ENCODE data around the gene DAP. TPM values are rescaled to one million over a fixed set of nuclear protein-coding genes. Genes with fewer than 3 reads are reported as not detected.

The DAP gene
- total and polyA plus RNA-seq, 10 donors = 29.4 to 111 (median 65.2) TPM

GRCh38 chr5:10637944-10638343 is 123.1 kb downstream of the DAP start:
- peaks cover 0 to 7% (median 0%) of the 10 kb centered on the region in 8 donors for H3K9me3 ChIP-seq
- TF ChIP-seq, protein P1, sequence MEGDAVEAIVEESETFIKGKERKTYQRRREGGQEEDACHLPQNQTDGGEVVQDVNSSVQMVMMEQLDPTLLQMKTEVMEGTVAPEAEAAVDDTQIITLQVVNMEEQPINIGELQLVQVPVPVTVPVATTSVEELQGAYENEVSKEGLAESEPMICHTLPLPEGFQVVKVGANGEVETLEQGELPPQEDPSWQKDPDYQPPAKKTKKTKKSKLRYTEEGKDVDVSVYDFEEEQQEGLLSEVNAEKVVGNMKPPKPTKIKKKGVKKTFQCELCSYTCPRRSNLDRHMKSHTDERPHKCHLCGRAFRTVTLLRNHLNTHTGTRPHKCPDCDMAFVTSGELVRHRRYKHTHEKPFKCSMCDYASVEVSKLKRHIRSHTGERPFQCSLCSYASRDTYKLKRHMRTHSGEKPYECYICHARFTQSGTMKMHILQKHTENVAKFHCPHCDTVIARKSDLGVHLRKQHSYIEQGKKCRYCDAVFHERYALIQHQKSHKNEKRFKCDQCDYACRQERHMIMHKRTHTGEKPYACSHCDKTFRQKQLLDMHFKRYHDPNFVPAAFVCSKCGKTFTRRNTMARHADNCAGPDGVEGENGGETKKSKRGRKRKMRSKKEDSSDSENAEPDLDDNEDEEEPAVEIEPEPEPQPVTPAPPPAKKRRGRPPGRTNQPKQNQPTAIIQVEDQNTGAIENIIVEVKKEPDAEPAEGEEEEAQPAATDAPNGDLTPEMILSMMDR (IDR thresholded peaks at IDR 0.05 in 8 of 11, conservative IDR thresholded peaks at IDR 0.05 in 3 of 11) = no peak
- TF ChIP-seq POLR2AphosphoS5 (IDR thresholded peaks at IDR 0.05) = no peak
- TF ChIP-seq POLR2A (IDR thresholded peaks at IDR 0.05) = no peak
- 78 to 92% (median 85%) methylated on average over 10 of the region's 10 CpGs for WGBS, 5 donors
- intact Hi-C loops (cut with DNase I; ENCODE audit: low total_unique reads) = no loop called here
- no peak for DNase-seq
- peaks cover 18 to 46% (median 38%) of the 10 kb centered on the region in 6 donors for H3K4me1 ChIP-seq
- H3K36me3 ChIP-seq = peaks cover 0 to 17% (median 4%) of the 10 kb centered on the region in 6 donors
- no peak overlapping the region for H3K4me3 ChIP-seq
- H3K27ac ChIP-seq = peak overlapping the region in 1 of 8 donors; percentile 7
- H3K27me3 ChIP-seq (replicated peaks in 1 of 7) = no peaks in the 10 kb centered on the region

- DNase-seq = no peak
- peaks cover 0 to 17% (median 4%) of the 10 kb centered on the region in 6 donors for H3K36me3 ChIP-seq
- peak overlapping the region in 5 of 8 donors; percentile 40 to 86 (median 79) for H3K27ac ChIP-seq
- H3K4me1 ChIP-seq = peaks cover 20 to 57% (median 47%) of the 10 kb centered on the region in 6 donors
- intact Hi-C loops (cut with DNase I; ENCODE audit: low total_unique reads) = no loop called here
- TF ChIP-seq, protein P1 (IDR thresholded peaks at IDR 0.05 in 8 of 11, conservative IDR thresholded peaks at IDR 0.05 in 3 of 11) = no peak
- TF ChIP-seq POLR2A (IDR thresholded peaks at IDR 0.05) (no peak), POLR2AphosphoS5 (IDR thresholded peaks at IDR 0.05) (no peak)
- H3K9me3 ChIP-seq = peaks cover 0 to 7% (median 0%) of the 10 kb centered on the region in 8 donors
- H3K4me3 ChIP-seq = no peak overlapping the region
- WGBS, 5 donors = 75 to 85% (median 79%) methylated on average over 15 of the region's 15 CpGs
- no peaks in the 10 kb centered on the region for H3K27me3 ChIP-seq (replicated peaks in 1 of 7)
These were observed 124.5 kb downstream of the DAP start for GRCh38 chr5:10636363-10637142.

DNA sequence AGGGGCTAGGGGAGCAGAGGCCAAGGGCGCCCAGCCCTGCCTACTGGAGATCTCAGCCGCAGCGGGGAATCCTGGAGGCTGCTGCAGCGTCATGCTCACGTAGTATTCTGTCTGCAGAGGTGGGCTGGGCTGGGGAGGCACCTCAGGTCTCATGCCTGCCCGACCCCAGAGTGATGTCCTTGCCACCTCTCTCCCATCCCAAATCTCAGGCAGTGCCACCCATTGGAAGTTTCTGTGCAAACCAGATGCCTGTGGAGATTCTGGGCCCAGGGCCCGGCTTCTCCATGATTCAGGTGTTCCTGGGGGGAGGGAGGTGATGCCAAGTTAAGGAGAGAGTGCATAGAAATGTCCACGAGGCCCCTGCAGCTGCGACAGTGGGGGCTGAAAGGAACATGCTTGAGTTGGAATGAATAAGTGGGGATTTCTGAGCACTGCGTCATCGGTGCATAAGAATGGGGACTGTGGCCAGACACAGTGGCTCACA is 125.1 kb downstream of the DAP start:
- H3K9me3 ChIP-seq = peaks cover 0 to 7% (median 0%) of the 10 kb centered on the region in 8 donors
- intact Hi-C loops (cut with DNase I; ENCODE audit: low total_unique reads) = no loop called here
- H3K27ac ChIP-seq = peak overlapping the region; percentile 20 to 86 (median 71)
- peaks cover 26 to 63% (median 54%) of the 10 kb centered on the region in 6 donors for H3K4me1 ChIP-seq
- H3K36me3 ChIP-seq = peaks cover 0 to 15% (median 4%) of the 10 kb centered on the region in 6 donors
- no peaks in the 10 kb centered on the region for H3K27me3 ChIP-seq (replicated peaks in 1 of 7)
- 57 to 73% (median 66%) methylated on average over 8 to 11 of the region's 11 CpGs for WGBS, 5 donors
- DNase-seq = no peak
- TF ChIP-seq POLR2AphosphoS5 (IDR thresholded peaks at IDR 0.05) (no peak), POLR2A (IDR thresholded peaks at IDR 0.05) (no peak)
- H3K4me3 ChIP-seq = peak overlapping the region in 1 of 8 donors; percentile 6

GRCh38 chr5:10635257-10635866 is 125.7 kb downstream of the DAP start:
- peaks cover 0 to 5% (median 0%) of the 10 kb centered on the region in 8 donors for H3K9me3 ChIP-seq
- H3K27me3 ChIP-seq (replicated peaks in 1 of 7) = no peaks in the 10 kb centered on the region
- H3K36me3 ChIP-seq = peaks cover 0 to 11% (median 4%) of the 10 kb centered on the region in 6 donors
- no peak for DNase-seq
- peak overlapping the region; percentile 20 to 86 (median 71) for H3K27ac ChIP-seq
- peak overlapping the region in 1 of 8 donors; percentile 6 for H3K4me3 ChIP-seq
- TF ChIP-seq, protein P1 (IDR thresholded peaks at IDR 0.05 in 8 of 11, conservative IDR thresholded peaks at IDR 0.05 in 3 of 11) = no peak
- peak in 1 of 3 donors; percentile 47 for TF ChIP-seq POLR2AphosphoS5 (IDR thresholded peaks at IDR 0.05)
- intact Hi-C loops (cut with DNase I; ENCODE audit: low total_unique reads) = no loop called here
- WGBS, 5 donors = 18 to 35% (median 30%) methylated on average over 7 to 10 of the region's 10 CpGs
- H3K4me1 ChIP-seq = peaks cover 29 to 68% (median 58%) of the 10 kb centered on the region in 6 donors

Measured in spleen (tissue), 11 donors.